Prostate gland (tissue), 2 donors: Measurements from ENCODE around the gene THRSP.

Experiments
- POLR2A ChIP-seq: fragments of 450-650 bp; IDR thresholded peaks from one replicate; pipeline ENCODE4 v1.6.1; 2016; ENCODE audit warnings: antibody characterized with exemption, mild to moderate bottlenecking
- POLR2AphosphoS5 ChIP-seq: sonication (generic); formaldehyde crosslinking; IDR thresholded peaks from one replicate; pipeline ENCODE4 v1.6.1; 2017; ENCODE audit warnings: antibody characterized with exemption
- TF ChIP-seq, protein P1 (sequence below), 4 experiments: fragments of 200-600 bp in 2 of 4; fragments of 450-650 bp in 2 of 4; sonication (generic) in 2 of 4; IDR thresholded peaks; 1 replicate in 3 of 4; 2 replicates in 1 of 4; pipeline ENCODE4 v1.5.1; 2016 to 2019; ENCODE audit warnings: antibody characterized with exemption in 4 of 4, mild to moderate bottlenecking in 2 of 4, moderate library complexity in 2 of 4

DNA sequence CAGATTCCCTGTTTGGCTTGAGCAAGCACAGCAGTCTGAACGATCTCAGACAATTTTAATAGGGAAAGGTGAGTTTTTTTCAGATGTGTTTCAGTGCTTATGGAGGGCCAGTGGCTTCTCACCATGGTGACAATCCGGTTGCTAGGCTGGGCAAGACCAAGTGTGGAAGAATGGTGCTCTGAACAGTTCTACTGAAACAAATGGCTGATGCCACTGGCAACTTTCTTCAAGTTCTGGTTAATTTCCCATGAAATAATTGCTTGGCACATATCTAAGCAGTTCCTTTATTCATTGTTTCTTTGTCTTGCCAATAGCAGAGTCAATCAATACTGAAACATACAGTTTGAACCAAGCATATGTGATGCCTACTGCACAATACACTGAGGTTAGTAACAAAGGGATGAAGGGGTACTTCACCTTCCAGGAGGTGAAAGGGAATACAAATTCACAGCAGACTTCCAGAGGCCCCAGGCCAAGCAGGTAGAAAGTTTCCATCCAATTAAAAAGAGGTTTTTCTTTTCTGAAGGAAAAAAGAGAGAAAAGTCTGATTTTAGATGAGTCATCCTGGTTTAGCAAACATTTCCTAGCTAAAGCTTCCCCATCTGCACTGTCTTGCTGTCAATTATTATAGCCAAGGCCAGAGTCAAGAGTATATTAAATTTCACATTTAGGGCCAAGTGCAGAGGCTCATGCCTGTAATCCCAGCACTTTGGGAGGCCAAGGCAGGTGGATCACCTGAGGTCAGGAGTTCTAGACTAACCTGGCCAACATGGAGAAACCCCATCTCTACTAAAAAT is 37.2 kb downstream of the THRSP start:
- TF ChIP-seq POLR2A = no peak
- TF ChIP-seq, protein P1, sequence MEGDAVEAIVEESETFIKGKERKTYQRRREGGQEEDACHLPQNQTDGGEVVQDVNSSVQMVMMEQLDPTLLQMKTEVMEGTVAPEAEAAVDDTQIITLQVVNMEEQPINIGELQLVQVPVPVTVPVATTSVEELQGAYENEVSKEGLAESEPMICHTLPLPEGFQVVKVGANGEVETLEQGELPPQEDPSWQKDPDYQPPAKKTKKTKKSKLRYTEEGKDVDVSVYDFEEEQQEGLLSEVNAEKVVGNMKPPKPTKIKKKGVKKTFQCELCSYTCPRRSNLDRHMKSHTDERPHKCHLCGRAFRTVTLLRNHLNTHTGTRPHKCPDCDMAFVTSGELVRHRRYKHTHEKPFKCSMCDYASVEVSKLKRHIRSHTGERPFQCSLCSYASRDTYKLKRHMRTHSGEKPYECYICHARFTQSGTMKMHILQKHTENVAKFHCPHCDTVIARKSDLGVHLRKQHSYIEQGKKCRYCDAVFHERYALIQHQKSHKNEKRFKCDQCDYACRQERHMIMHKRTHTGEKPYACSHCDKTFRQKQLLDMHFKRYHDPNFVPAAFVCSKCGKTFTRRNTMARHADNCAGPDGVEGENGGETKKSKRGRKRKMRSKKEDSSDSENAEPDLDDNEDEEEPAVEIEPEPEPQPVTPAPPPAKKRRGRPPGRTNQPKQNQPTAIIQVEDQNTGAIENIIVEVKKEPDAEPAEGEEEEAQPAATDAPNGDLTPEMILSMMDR (IDR thresholded peaks at IDR 0.05) = no peak
- no peak for TF ChIP-seq POLR2AphosphoS5
